Muscle of arm (tissue), 12 donors: Measurements from ENCODE around the gene RNF169. TPM values are rescaled to one million over a fixed set of nuclear protein-coding genes. Genes with fewer than 3 reads are reported as not detected.
"Not testable (repeated sequence)": the region's sequence is repeated elsewhere in the genome, so short reads cannot be mapped to it uniquely, and the experiment has no call there.

Experiments
- DNase-seq: peaks from one replicate; pipeline ENCODE4 v3.0.0-alpha.2; 2013
- polyA plus RNA-seq, 12 donors: library from polyadenylated mRNA; unstranded; fragments of 120-200 nt; gene quantifications; one replicate each; pipeline ENCODE4 v1.2.1, GENCODE V29; 2013; ENCODE audit not compliant: insufficient read length in 12 of 12

RNF169 gene
- polyA plus RNA-seq, 12 donors: 8.2 to 15.2 (median 13.0) TPM; not detected in 1

DNA sequence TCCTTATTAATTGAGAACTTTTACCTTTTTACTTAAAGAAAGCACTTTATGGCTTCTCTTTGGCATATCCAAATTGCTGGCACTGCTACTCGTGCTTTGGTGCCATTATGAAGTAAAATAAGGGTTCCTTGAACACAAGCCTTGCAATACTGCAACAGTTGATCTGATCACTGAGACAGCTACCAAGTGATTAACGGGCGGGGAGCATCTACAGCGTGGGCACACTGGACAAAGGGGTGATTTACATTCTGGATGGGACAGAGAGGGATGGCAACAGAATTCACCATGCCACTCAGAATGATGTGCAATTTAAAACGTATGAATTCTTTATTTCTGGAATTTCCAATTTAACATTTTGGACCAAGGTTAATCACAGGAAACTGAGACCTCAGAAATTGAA, 25.1 kb upstream of the RNF169 start:
- DNase-seq: no peak

- DNase-seq: no peak
These were observed 22.9 kb upstream of the RNF169 start for GRCh38 chr11:74725701-74726100.

- DNase-seq: peak; percentile 87
These were observed 22.0 kb upstream of the RNF169 start for GRCh38 chr11:74726547-74727182.

- DNase-seq: no peak
These were observed 19.3 kb upstream of the RNF169 start for GRCh38 chr11:74729397-74729796.

GRCh38 chr11:74730571-74731260, 17.9 kb upstream of the RNF169 start:
- DNase-seq: no peak

- DNase-seq: no peak
These were observed 17.2 kb upstream of the RNF169 start, which contains the start of gene CHRDL2 for GRCh38 chr11:74731301-74732094. TSS of gene CHRDL2 (minus strand) at chr11:74731426. CDS start at chr11:74730888, 538 bp downstream.

GRCh38 chr11:74734559-74734925, 14.1 kb upstream of the RNF169 start:
- no peak for DNase-seq

GRCh38 chr11:74735365-74735928, 13.2 kb upstream of the RNF169 start:
- DNase-seq: no peak

- DNase-seq: no peak
These were observed 12.6 kb upstream of the RNF169 start for GRCh38 chr11:74736031-74736430.

GRCh38 chr11:74739546-74740270, 8.9 kb upstream of the RNF169 start:
- DNase-seq: peak; percentile 65

- DNase-seq: no peak
These were observed 6.6 kb upstream of the RNF169 start for GRCh38 chr11:74742070-74742469.

- no peak for DNase-seq
These were observed 5.0 kb upstream of the RNF169 start for GRCh38 chr11:74743640-74744039.

GRCh38 chr11:74744277-74744676, 4.4 kb upstream of the RNF169 start:
- DNase-seq: no peak

DNA sequence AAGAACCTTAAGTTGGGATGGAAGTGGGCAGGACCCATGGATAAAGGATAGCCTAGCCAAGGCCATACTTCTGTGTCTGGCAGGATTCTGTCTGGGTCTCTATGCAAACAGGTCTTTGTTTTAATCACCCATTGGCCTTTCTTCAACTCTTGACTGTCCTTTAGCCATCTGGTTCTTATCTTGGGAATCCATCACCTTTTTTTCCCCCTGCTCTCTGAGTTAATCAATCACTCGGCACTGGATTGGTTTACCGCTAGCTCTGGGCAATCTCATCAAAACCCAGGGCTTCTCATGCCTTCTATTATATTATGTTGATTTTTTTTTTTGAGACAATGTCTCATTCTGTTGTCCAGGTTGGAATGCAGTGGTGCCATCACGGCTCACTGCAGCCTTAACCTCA, 1.8 kb upstream of the RNF169 start:
- DNase-seq: no peak

DNA sequence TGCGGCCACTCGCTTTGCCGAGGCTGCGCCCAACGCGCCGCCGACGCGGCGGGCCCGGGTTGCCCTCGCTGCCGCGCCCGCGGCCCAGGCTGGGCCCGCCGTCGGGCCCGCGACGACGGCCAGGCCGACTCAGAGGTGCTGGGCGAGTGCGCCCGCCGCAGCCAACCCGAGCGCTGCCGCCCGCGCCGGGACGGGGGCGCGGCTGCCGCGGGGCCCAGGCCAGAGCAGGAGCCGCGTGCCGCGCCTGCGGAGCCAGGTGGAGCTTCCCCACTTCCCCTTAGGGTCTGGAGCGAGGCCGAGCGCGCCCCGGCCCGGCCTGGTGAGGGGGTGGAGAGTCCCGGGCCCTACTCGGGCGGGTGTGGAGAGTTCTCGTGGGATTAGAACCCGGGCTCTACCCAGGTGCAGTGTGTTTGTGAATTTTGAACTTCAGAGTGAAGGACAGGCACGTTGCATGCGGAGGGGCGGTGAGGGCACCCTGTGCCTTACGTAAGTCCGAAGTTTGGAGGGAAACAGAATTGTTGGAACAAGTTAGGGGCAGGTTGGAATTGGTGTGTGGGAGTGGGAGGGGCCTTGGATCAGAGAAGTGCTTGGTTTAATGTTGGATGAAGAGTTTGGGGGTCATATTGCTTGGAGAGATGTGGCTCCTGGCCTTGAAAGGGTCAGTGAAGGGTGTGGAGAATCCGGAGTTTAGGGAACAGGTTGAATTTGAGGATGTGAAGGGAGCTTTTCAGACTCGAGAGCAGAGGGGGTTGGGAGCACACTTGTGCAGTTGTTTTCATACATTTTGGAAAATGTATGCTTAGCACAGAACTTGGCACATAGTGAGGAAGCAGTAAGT, 697 bp downstream of the RNF169 start:
- DNase-seq: peak; percentile 42

DNA sequence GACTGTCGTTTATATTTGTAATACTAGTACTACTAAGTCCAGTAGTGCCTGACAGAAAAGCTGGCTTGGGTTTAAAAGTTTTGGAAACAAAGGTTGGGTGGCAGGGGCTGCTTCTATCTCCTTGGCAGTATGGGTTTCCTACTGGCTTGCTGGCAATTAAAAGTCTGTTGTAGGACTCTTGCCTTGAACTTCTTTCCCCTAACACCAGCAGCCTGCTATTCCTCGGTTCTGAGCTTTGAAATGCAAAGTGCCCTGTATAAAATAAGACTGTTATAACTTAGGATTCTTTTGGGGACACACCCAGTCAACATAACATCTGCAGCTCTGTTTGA, 1.3 kb downstream of the RNF169 start:
- no peak for DNase-seq

DNA sequence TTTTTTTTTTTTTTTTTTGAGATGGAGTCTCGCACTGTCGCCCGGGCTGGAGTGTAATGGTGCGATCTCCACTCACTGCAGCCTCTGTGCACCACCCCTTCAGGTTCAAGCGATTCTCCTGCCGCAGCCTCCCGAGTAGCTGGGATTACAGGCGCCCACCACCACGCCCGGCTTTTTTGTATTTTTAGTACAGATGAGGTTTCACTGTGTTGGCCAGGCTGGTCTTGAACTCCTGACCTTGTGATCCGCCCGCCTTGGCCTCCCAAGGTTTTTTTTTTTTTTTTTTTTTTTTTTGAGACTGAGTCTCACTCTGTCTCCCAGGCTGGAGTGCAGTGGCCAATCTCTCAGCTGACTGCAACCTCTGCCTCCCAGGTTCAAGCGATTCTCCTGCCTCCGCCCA, 1.9 kb downstream of the RNF169 start:
- DNase-seq: not testable (repeated sequence)

DNA sequence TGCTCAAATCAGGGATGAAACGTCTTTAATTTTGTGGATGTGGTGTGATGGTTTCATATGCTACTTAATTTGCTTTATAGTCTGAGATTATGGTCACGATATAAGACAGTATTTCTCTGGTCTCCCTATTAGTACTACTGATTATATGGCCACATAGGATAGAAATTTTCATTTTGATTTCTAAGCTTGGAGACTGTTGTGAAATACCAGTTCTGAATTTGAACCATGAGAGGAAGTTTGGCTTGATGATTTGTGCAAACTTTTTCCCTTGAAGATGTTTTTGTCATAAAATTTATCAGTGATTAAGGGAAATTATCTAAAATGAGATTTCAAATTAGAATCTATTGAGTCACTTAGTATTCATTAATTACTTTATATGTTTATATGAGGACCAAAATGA, 2.7 kb downstream of the RNF169 start:
- no peak for DNase-seq

DNA sequence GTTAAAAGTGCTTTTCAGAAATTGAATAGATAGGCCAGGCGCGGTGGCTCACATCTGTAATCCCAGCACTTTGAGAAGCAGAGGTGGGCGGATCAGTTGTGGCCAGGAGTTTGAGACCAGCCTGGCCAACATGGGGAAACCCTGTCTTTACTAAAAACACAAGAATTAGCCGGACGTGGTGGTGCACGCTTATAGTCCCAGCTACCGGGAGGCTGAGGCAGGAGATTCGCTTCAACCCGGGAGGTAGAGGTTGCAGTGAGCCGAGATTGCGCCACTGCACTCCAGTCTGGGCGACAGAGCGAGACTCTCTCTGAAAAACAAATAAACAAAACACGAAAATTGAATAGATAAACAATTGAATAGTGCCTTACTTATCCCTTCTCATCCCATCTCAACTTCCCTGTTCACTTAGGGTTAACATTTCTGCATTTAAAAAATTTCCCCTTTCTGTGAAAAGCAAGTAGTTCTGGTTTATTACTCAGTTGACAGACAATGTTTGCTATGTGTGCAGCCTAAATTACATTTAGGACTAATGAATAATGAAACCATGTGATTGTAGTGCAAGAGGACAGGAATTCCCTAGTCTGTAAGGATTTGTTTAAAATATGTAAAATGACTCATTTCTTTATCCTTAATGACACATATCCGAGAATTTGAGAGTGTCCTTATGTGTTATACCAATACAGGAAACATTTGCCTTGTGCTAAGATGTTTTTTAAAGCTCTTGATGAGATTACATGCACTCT, 6.0 kb downstream of the RNF169 start:
- DNase-seq: no peak

DNA sequence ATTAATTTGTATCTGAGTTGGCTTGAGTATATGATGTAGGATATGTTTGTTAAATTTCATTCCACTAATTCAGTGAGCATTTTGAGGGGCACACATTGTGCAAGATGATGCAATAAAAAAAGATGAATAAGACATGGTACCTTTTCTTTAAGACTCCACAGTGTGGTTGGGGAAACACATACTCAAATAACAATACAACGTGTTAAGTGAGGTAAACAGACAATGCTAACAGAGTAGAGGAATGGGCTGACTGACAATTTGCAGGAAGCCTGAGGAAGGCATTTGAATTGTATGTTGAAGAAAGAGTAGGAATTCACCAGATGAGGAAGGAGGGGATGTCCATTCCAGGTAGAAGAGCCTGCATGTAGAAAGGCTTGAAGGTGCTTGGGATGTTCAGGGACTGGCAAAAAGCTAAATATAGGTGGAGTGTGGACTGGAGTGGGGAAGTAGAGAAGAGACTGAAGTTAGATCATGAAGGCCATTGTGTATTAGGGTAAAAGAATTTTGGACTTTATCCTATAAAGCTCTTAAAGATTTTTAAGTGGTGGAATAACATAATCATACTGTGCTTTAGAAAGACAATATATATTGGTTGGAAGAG, 6.8 kb downstream of the RNF169 start:
- no peak for DNase-seq
